Fibroblast of skin of abdomen (primary cell): ENCODE data around the gene LRP1B.
"Not testable (repeated sequence)": the region's sequence is repeated elsewhere in the genome, so short reads cannot be mapped to it uniquely, and the experiment has no call there.

Source experiments
- DNase-seq: peaks from one replicate; pipeline ENCODE4 v3.0.0-alpha.2; 2013

LRP1B gene

DNA sequence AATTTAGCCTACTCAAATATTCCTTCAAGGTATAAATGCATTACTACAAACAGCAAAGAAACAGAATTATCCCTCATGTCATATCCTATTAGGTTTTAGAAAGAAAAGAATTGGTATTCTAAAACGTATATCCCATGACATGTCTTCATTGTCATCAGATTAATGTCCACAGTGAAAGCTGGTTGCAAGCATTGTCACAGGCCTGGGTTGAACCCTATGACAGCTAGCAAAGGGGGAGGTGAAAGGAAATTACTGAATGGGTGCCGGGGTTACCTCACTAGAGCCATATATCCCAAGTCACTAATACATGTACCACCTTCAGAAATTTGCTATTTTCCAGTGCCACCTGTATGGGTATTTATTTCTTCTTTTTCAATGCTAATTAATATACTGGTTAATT, 1720.1 kb downstream of the LRP1B start:
- DNase-seq = no peak

DNA sequence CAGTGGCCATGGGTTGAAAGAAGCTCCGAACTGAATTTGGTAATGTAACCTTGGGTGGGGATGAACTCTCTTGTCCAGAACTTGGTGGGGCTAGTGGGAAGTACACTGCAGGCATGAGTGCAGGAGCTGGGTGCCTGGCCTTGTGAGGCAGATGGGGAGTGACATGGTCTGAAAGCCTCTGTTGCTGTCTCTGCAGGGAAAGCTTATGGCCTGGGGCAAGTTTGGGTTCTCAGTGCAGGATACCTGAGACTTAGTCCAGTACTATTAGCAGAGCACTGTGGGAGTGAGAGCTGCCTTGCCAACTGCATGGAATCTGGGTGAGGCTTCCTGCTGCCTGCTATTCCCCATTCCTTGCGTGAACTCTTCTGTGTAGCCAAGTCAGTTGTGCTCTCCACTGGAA, 1729.8 kb downstream of the LRP1B start:
- DNase-seq = no peak

DNA sequence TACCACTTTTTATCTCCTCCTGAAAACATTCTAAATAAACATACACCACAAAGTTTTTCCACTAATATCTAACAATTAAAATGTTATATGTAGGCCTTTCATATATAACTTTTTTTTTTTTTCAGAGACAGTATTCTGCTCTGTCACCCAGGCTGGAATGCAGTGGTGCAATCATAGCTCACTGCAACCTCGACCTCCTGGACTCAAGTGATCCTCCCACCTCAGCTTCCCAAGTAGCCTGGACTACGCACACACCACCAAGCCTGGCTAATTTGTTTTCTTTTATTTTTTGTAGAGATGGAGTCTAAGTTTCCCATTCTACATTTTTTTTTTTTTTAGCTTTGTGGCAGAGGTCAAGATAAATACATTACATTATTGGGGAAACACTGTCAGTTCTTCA, 1738.0 kb downstream of the LRP1B start:
- DNase-seq = peak; percentile 26

DNA sequence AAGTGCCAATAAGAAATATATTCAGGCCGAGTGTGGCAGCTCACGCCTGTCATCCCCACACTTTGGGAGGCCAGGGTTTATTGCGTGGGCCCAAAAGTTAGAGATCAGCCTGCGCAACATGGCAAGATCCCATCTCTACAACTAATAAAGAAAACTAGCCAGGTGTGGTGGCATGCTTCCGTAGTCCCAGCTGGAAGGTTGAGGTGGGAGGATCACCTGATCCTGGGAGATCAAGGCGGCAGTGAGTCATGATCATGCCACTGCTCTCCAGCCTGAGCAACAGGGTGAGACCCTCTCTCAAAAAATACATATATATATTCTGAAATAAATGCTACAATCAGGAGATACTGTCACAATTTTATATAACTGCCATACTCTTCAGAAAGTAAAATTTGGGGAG, 1745.9 kb downstream of the LRP1B start:
- DNase-seq = no peak

DNA sequence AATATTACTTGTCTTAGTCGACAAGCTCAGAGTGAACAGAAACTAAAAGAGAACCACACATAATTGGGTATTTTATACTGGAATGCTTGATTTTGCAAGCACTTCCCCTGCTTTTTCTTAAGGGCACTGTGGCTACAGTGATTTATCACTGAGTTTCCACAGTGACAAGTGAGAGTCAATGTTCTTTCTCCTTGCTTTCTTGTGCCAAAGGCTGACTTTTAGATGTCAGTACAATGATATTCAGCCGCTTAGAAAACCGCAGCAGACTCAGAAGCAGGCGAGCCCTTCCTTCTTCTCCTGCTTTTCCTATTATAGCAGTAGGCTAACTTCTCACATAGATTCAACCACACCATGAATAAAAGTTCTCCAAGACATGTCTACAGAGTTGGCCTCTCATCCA, 1747.0 kb downstream of the LRP1B start:
- DNase-seq = peak; percentile 58

DNA sequence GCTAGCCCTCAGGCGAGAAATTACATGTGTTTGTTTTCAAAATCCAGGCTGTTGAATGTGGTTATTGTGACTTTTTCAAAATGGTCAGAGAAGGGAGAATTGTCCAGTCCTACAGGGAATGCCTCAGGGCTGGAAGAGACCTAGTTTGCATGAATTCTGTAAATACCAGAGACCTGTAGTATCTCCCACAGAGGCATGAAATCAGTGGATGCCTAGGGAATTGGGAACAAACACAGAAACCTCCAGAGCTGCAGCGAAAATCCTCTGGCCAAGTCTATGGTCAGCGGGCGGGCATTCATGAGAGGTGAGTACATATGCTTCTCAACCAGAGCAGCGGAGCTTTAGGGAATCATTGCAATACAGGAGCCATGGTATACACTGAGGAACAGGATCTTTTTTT, 1754.1 kb downstream of the LRP1B start:
- DNase-seq = no peak

DNA sequence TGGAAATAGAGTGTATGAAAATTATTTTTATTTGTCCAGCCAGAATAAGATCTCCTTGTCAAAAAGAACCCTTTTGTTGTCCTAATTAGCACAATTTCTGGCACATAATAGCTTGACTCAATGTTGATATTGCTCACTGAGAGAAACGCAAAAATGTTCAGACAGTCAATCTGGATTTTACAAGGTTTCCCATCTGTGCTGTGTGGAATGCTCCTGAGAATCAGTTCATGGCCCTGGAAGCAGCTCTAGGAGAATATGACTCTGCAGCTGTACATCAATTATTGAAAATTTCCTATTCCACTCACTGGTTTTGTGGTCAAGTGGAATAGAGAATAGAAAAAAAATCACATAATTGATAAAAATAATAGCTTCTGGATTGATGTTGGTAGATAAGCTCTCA, 1767.7 kb downstream of the LRP1B start:
- no peak for DNase-seq

DNA sequence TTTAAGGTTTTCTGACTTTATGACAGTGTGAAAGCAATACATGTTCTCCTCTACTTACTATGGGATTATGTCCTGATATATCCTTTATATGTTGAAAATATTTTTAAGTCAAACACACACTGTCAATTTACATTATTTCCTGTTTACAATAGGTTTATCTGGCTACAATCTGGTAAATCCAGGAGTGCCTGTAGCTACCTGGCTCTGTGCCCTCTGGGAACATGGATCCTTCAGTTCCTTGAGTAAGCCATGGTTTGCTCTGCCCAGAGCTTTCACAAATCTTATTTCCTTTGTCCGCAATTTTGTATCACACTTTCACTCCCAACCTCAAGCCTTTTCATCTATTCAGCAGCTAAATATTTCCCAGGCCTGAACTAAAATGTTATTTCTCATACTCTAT, 1768.5 kb downstream of the LRP1B start:
- no peak for DNase-seq

DNA sequence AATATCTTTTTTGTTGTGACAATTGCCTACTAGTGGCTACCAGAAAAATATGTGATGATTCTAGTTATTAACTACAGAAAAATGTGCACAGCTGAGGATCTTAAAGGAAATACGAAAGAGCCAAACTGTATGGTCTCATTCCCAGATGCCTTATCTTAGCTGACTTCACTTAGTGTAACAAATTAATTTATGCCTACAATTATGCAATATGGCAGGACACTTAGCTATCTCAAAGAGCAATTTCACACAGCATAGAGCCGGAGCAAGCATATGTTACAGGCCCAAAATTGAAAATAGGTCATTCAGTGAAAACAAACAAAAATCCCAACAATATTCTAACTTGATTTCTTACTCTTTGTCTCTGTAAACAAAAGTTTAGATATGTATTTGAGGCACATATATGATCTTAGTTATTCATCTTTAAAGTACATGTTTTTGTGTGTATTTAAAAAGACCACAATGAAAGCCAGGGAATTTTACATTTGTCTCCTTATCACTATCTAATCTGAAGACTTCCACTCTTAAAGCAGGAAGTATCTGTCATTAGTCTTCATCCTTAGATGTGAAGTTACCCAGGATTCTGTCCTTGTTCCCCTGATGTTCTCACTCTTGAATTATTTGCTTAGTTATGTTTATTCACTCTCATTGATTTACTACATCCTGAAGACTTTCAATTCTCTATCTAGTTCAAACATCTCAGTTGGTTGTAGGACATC, 1771.6 kb downstream of the LRP1B start:
- peak; percentile 29 for DNase-seq

DNA sequence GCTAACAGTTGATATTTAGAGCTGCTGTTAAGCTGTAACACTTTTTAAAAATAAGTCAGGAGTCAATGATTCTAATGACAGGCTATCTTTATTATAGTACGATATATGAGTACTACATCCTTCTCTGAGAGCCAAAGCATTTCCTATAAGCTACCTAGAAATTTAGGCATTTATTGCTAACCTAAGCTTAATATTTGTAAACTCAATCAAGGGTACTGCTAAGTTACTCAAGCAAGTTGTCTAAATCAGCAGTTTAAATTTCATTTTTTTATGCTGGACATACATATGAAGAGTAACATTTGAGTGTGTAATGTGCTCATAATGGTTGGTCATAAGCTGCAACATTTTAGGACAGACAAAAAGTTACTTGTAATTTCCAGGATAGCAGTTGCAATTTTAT, 1774.1 kb downstream of the LRP1B start:
- no peak for DNase-seq

DNA sequence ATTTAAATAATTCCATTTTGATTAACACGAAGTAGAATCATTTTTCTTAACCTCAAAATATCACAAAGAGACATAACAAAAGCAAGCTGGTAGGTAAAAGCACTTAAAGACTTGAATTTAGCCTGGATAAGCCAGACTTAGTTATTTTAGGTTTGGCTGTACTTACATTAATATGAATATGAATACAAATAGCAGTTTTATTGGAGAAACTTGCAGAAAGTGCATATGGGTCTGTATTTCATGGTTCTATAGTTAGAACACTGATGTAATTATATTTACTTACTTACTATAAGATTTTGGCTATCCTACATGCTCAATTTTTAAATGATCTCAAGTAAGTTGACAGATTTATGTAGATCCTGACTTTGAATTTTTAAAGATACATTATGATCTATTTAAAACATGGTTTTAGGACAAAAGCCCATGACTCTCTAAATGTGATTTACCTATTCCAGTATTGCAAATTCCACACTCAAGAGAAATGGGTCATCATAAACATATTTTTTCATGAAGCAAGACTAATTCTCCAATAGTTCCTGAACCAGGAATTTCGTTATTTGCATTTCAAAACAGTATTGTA, 1775.2 kb downstream of the LRP1B start:
- DNase-seq = no peak

DNA sequence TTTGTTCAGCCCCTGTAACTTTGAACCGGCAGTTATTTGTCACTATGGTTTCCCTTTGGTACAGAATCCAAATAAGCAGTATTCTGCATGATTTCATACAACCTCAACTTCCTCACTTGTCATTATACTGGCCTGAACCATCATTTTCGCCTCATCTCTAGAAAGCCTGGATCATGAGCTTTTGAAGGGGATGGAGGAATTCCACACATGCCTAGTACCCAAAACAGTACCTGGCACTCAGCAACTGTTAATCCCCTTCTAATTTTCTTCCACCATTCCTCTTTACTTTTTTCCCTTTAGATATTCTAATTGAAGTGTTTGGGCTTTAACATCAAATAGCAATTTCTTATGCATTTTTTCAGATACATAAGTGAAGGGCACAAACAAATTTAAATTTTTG, 1776.3 kb downstream of the LRP1B start:
- no peak for DNase-seq

DNA sequence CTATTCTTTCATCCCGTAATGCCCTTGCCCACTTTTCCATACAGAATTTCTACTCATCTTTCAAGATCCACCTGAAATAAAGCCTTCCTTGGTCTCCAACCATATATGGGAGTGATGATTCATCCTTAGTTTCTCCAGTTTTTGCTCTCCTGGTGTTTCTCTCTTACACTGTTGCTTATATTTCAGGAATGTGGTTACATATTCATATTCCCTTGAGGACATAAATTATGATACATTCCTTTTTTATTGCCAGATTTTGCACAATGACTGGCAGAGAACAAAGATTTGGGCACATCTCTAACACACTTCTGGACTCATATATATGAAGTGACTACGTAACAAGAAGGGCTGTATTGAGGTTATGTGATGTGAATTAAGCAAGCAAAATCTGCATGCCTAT, 1777.3 kb downstream of the LRP1B start:
- DNase-seq = peak; percentile 80

DNA sequence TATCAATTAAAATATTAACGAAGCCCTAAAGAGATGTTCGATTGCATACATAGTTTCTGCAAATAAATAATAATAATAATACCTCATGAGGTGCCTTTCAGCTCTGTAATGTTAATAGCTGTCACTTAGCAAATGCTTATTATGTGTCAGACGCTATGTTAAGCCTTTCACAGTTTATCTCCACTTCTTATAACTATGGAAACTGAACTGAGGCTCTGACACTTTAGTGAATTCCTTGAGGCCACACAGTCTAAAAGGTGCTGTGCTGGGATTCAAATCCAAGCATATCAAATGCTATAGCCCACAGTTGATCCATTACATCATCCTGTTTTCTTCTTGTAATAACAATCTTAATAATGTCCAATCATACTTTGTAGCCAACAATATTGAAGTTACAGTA, 1779.1 kb downstream of the LRP1B start:
- no peak for DNase-seq

DNA sequence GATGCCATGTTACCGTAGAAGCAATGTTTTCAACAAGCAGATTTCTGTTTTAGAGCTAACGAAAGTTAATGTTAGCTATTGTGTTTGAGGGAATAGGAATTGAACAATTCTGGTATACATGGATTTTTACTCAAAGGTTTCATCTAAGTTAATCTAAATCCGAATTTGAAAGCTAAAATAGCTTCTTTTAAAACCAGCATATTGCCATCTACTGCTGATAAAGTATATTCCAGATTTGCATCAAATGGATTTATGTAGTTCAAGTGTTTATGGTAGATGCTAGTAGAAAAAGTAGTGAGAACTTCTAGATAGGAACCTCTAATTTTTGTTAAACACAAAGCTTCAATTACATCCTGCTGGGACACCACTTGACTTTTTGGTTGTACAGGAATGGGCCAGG, 1781.1 kb downstream of the LRP1B start:
- DNase-seq = no peak

DNA sequence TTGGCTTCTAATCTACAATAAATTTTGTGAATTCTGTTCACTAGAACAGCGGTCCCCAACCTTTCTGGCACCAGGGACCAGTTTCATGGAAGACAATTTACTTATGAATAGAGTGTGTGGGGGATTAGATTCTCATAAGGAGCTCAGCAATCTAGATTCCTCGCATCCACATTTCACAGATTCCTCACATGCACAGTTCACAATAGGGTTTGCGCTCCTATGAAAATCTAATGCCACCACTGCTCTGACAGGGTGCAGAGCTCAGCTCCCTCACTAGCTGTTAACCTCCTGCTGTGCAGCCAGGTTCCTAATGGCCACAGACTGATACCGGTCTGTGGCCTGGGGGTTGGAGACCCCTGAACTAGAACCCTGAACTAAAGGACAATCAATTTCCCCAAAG, 1782.0 kb downstream of the LRP1B start:
- no peak for DNase-seq

DNA sequence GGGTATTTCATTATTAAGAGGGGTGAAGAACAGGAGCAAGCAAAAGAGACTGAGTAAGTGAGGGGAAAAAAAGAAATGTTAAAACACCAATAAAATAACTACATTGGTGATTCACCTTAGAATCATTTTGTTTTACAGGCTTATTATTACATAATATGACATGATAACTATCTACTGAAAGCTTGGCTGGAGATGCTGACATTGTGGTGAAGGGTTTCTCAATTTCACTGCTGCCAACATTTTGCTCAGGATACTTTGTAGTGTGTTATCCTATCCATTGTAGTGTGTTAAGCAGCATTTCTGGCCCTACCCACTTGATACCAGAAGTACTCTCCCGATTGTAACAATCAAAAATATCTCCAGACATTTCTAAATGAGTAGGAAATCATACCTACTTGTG, 1786.0 kb downstream of the LRP1B start:
- DNase-seq = peak; percentile 65

DNA sequence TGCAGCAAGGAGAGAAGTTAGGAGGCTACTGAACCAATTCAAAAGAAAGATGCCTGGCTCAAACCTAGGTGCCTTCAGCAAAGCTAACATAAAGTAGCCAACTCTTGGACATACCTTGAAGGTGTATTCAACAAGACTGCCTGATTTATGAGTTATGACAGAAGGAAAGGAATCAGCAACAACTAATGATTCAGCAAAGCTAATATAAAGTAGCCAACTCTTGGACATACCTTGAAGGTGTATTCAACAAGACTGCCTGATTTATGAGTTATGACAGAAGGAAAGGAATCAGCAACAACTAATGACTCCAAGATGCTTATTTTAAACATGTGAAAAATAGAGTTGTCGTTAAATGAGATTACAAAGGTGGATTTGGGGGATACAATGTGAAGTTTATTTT, 1786.5 kb downstream of the LRP1B start:
- DNase-seq = not testable (repeated sequence)

DNA sequence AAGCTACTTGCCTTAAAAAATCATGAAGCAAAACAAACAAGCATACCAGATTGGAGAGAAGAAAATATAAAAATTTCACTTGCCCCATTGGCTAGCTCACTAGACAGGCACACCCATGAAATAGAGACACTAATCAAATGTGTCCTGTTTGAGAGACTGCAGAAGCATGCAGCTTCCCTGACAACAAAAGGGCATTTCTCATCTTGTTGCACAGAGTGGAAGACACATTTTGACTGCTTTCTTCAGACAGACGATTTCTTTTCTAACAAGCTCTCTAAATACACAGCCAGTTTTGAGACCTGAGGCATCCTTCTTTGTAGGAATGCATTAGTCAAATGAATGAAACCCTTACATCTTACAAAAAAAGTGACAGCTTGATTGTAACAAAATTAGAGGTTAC, 1792.0 kb downstream of the LRP1B start:
- DNase-seq = no peak

DNA sequence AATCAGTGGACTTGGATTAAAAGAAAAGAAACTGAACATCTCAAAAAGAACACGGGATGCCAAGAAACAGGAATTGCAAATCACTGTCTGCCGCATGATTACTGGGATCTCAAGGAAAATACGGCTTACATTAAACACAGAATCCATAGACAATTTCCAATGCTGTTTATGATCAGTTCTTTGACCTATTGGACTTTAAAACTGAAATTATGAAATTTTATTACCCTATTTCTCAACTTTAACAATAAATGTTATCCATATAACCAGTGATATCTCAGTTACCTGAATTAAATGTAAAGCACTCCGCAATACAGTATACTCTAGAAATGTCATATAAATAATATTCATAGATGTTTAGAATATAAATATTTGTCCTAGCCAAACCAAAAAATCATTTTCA, 1793.8 kb downstream of the LRP1B start:
- no peak for DNase-seq

DNA sequence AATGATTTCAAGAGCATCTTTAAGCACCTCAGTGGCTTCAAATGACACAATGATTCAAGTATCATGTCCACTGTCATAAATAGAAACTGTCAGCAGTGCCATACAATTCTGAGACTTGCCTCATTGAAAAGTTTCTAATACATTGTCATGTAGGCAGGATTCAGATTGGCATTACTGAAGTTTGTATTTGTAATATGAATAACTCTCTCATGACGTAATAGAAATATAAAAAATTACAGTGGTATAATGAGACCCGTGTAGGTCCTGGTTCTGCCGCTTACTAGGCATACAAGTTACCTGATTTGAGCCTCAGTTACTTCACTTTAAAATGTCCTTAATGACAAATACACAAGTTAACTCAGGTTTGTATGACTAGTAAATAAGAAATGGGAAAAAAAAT, 1814.5 kb downstream of the LRP1B start:
- DNase-seq = no peak

DNA sequence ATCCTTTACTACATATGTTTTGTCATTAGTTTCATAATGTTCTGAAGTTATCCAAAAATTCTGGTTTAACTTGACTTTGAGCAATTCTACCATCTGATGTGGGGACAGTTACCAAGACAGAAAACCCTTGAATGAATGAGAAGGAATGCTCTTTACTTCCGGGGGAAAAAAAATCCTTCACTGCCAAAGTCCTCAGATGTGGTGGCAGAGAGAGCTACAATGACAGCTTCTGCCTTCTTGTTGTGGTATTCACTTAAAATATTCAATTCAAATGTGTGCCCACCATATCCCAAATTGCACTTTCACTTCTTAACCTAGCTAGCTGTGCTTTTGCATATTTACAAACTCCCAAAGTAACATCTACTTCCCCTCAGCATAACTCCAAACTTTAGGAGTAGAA, 1818.9 kb downstream of the LRP1B start:
- DNase-seq = no peak

DNA sequence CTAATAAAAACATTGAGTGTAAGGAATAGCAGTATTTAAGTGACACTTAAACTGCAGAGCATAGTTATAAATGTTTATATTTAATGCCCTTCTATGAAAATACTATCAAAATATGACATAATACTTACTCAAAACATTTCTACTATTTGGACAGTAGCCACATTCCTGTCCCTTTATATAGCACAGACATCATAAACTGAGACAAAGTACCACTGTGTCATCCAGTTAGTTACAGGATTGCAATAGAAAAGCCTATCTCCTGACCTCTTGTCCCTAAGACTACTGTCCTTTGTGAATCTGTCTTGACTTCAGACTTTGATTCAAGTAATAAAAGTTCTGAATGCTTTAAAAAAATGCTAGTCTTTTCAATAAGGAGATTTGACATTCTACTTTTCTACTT, 1822.1 kb downstream of the LRP1B start:
- DNase-seq = no peak

DNA sequence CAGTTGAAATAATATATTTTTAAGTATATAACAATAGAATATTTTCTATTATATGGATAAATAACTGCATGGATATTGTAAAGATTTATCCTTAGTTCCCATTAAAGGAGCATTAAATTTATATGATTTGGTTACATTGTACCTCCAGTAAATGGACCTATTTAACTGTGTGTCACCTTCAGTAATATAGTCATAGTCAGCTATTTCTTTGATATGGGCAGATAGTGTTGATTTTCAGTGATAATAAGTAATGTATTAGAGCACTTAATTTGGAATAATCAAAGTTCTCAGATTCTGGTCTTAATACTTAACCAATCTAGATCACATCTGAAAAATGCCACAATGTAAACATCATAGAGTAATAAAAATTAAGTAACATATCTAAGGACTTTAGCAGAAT, 1823.3 kb downstream of the LRP1B start:
- DNase-seq = no peak

DNA sequence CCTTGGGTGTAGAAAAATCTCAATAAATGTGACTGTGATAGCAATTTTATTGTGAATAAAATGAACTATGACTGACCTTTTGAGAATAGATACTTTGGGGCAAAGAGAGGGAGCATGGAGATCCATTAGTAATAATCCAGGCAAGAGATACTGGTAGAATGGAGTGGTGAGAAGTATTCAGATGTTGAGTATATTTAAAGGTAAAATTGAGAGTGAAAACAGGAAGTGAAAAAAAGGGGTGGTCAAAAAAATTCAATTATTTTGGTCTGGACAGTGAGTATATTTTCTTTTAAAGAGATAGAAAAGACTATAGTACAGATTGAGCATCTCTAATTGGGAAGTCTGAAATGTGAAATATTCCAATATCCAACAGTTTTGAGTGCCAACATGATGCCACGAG, 1835.0 kb downstream of the LRP1B start:
- DNase-seq = no peak
